Liver (tissue), 9 donors: ENCODE measurements around the gene MYOM3. TPM values are rescaled to one million over a fixed set of nuclear protein-coding genes. Genes with fewer than 3 reads are reported as not detected.

Source experiments
- DNase-seq: peaks from one replicate; pipeline ENCODE4 v3.0.0-alpha.2; 2017; ENCODE audit warnings: low spot score
- H3K27ac ChIP-seq, 2 donors: one replicate each; pipeline ENCODE4 v1.7.0; 2013; ENCODE audit warnings: inconsistent platforms in 2 of 2, low read length in 2 of 2, control low read depth in 1 of 2, low read depth in 1 of 2, mild to moderate bottlenecking in 1 of 2
- H3K27me3 ChIP-seq, 4 donors: one replicate each; pipeline versions ENCODE4 v1.6.1 to v1.7.0; 2013; ENCODE audit warnings: low read length in 3 of 4, inconsistent platforms in 1 of 4, mild to moderate bottlenecking in 1 of 4, moderate library complexity in 1 of 4; ENCODE audit not compliant: control insufficient read depth in 4 of 4, insufficient read depth in 4 of 4
- H3K36me3 ChIP-seq, 4 donors: one replicate each; pipeline versions ENCODE4 v1.6.1 to v1.7.0; 2013; ENCODE audit warnings: low read length in 3 of 4, mild to moderate bottlenecking in 3 of 4, low read depth in 1 of 4, moderate library complexity in 1 of 4; ENCODE audit not compliant: control insufficient read depth in 4 of 4, insufficient read depth in 3 of 4
- H3K4me1 ChIP-seq, 4 donors: one replicate each; pipeline versions ENCODE4 v1.6.1 to v1.7.0; 2013; ENCODE audit warnings: low read length in 3 of 4, mild to moderate bottlenecking in 3 of 4, moderate library complexity in 1 of 4; ENCODE audit not compliant: control insufficient read depth in 4 of 4, insufficient read depth in 4 of 4
- H3K4me3 ChIP-seq, 3 donors: one replicate each; pipeline versions ENCODE4 v1.6.1 to v1.7.0; 2013; ENCODE audit warnings: low read length in 3 of 3, control low read depth in 1 of 3, low read depth in 1 of 3, mild to moderate bottlenecking in 1 of 3
- H3K9ac ChIP-seq, 2 donors: one replicate each; pipeline ENCODE4 v1.7.0; 2013; ENCODE audit warnings: low read length in 2 of 2, mild to moderate bottlenecking in 2 of 2, moderate library complexity in 2 of 2, control low read depth in 1 of 2, low read depth in 1 of 2
- H3K9me3 ChIP-seq, 4 donors: one replicate each; pipeline versions ENCODE4 v1.6.1 to v1.7.0; 2013; ENCODE audit warnings: low read length in 3 of 4; ENCODE audit not compliant: control insufficient read depth in 4 of 4
- ATF3 ChIP-seq: IDR thresholded peaks from 2 replicates; pipeline ENCODE4 v1.6.1; 2016; ENCODE audit warnings: antibody characterized with exemption
- CTCF ChIP-seq: fragments of 150-350 bp; IDR thresholded peaks from 2 replicates; pipeline ENCODE4 v1.5.1; 2017; ENCODE audit warnings: improper control_type of control experiment, low read depth, low read length; ENCODE audit not compliant: missing input control
- EGR1 ChIP-seq, 2 donors: IDR thresholded peaks; 2 replicates each; pipeline ENCODE4 v1.6.1; 2016 to 2018; ENCODE audit warnings: antibody characterized with exemption in 2 of 2, low read depth in 2 of 2
- FOXA1 ChIP-seq: IDR thresholded peaks from 2 replicates; pipeline ENCODE4 v1.6.1; 2016; ENCODE audit warnings: antibody characterized with exemption
- FOXA2 ChIP-seq: IDR thresholded peaks from 2 replicates; pipeline ENCODE4 v1.6.1; 2016; ENCODE audit warnings: antibody characterized with exemption
- GABPA ChIP-seq, 2 donors: IDR thresholded peaks in 1 of 2; conservative IDR thresholded peaks in 1 of 2; 2 replicates each; pipeline ENCODE4 v1.6.1; 2016; ENCODE audit warnings: antibody characterized with exemption in 2 of 2, mild to moderate bottlenecking in 1 of 2, moderate library complexity in 1 of 2
- HNF4A ChIP-seq, 2 donors: conservative IDR thresholded peaks; 2 replicates each; pipeline ENCODE4 v1.6.1; 2016; ENCODE audit warnings: antibody characterized with exemption in 2 of 2, mild to moderate bottlenecking in 2 of 2
- HNF4G ChIP-seq: IDR thresholded peaks from 2 replicates; pipeline ENCODE4 v1.6.1; 2016; ENCODE audit warnings: antibody characterized with exemption
- JUND ChIP-seq, 2 donors: IDR thresholded peaks; 2 replicates each; pipeline ENCODE4 v1.6.1; 2016; ENCODE audit warnings: antibody characterized with exemption in 2 of 2
- MAX ChIP-seq: IDR thresholded peaks from 2 replicates; pipeline ENCODE4 v1.6.1; 2016; ENCODE audit warnings: antibody characterized with exemption
- NR2F2 ChIP-seq: IDR thresholded peaks from 2 replicates; pipeline ENCODE4 v1.6.1; 2016; ENCODE audit warnings: antibody characterized with exemption
- RAD21 ChIP-seq, 2 donors: IDR thresholded peaks; 2 replicates each; pipeline ENCODE4 v1.6.1; 2016; ENCODE audit warnings: antibody characterized with exemption in 2 of 2, mild to moderate bottlenecking in 2 of 2
- REST ChIP-seq: IDR thresholded peaks from 2 replicates; pipeline ENCODE4 v1.6.1; 2016; ENCODE audit warnings: antibody characterized with exemption, mild to moderate bottlenecking
- RXRA ChIP-seq, 2 donors: IDR thresholded peaks; 2 replicates each; pipeline ENCODE4 v1.6.1; 2017 to 2018; ENCODE audit warnings: antibody characterized with exemption in 2 of 2, mild to moderate bottlenecking in 1 of 2
- SP1 ChIP-seq: IDR thresholded peaks from 2 replicates; pipeline ENCODE4 v1.6.1; 2018; ENCODE audit warnings: antibody characterized with exemption, mild to moderate bottlenecking
- TAF1 ChIP-seq: conservative IDR thresholded peaks from 2 replicates; pipeline ENCODE4 v1.6.1; 2016; ENCODE audit warnings: antibody characterized with exemption, mild to moderate bottlenecking
- YY1 ChIP-seq: IDR thresholded peaks from 2 replicates; pipeline ENCODE4 v1.6.1; 2016; ENCODE audit warnings: antibody characterized with exemption, mild to moderate bottlenecking
- ZBTB33 ChIP-seq: IDR thresholded peaks from 2 replicates; pipeline ENCODE4 v1.6.1; 2016; ENCODE audit warnings: antibody characterized with exemption
- WGBS: extraction: QIAGEN DNeasy Blood & Tissue Kit; methylation state at CpG from one replicate; pipeline ENCODE4 v1.1.7; 2013; 5-methylcytosine and 5-hydroxymethylcytosine counted together
- polyA plus RNA-seq, 2 donors: library from polyadenylated mRNA; stranded (reverse) in 1 of 2; unstranded in 1 of 2; fragments of 200-250 nt in 1 of 2; fragments of >200 nt in 1 of 2; fragmentation: Nextera tagmentation in 1 of 2; extraction: Ambion mirVana in 1 of 2; gene quantifications; one replicate each; pipeline versions ENCODE4 v1.2.1 to v1.2.3, GENCODE V29; 2013 to 2015
- total RNA-seq, 2 donors: library from RNA; depleted of rRNA; stranded (reverse); fragments of >200 nt; gene quantifications; one replicate each; pipeline ENCODE4 v1.2.3, GENCODE V29; 2014
- donor health status: healthy.
- donor health status: healthy.
- donor health status: healthy.
- donor health status: healthy.
- donor health status: healthy.

Gene MYOM3
- total and polyA plus RNA-seq, 4 donors = 0.01 to 0.17 (median 0.05) TPM; not detected in 1

- no peak for DNase-seq
- 88% methylated on average over 18 of the region's 18 CpGs for WGBS
- H3K27me3 ChIP-seq = no peaks in the 10 kb centered on the region
- TF ChIP-seq RAD21 (IDR thresholded peaks at IDR 0.05) (no peak), FOXA1 (no peak), NR2F2 (no peak), EGR1 (IDR thresholded peaks at IDR 0.05; ENCODE audit: low read depth in 2 of 2) (no peak), ZBTB33 (no peak), MAX (no peak), RXRA (IDR thresholded peaks at IDR 0.05) (no peak), SP1 (no peak), REST (no peak), JUND (IDR thresholded peaks at IDR 0.05) (no peak), GABPA (IDR thresholded peaks at IDR 0.05 in 1 of 2, conservative IDR thresholded peaks at IDR 0.05 in 1 of 2) (no peak), HNF4G (no peak), YY1 (no peak), HNF4A (conservative IDR thresholded peaks at IDR 0.05) (no peak), ATF3 (no peak), CTCF (no peak), FOXA2 (no peak), TAF1 (no peak)
- H3K36me3 ChIP-seq = no peaks in the 10 kb centered on the region
- no peaks in the 10 kb centered on the region for H3K9me3 ChIP-seq
- no peak overlapping the region for H3K27ac ChIP-seq
- H3K4me3 ChIP-seq = no peak overlapping the region
- H3K4me1 ChIP-seq = no peaks in the 10 kb centered on the region
- no peak overlapping the region for H3K9ac ChIP-seq
Measured at GRCh38 chr1:24107462-24108138, 4.3 kb downstream of the MYOM3 start.
